Osteoblast (primary cell): ENCODE measurements around the gene NOD1. TPM values are rescaled to one million over a fixed set of nuclear protein-coding genes. Genes with fewer than 3 reads are reported as not detected.

Experiments
- DNase-seq: peaks from one replicate; pipeline ENCODE4 v3.0.0; 2011; ENCODE audit warnings: low spot score, mixed read lengths; ENCODE audit not compliant: insufficient read length; ENCODE audit errors: missing footprints
- H2AFZ ChIP-seq: 2 replicates; pipeline ENCODE4 v1.6.0; 2011; ENCODE audit warnings: mild to moderate bottlenecking, low read length
- H3K27ac ChIP-seq: 2 replicates; pipeline ENCODE4 v1.5.1; 2011; ENCODE audit warnings: mild to moderate bottlenecking, low read depth, low read length, moderate library complexity
- H3K27me3 ChIP-seq: 2 replicates; pipeline ENCODE4 v1.6.0; 2012; ENCODE audit warnings: mild to moderate bottlenecking, control low read depth, inconsistent platforms, low read length, moderate library complexity; ENCODE audit not compliant: insufficient read depth
- H3K36me3 ChIP-seq: 2 replicates; pipeline ENCODE4 v1.5.1; 2011; ENCODE audit warnings: mild to moderate bottlenecking, low read length, control low read depth, moderate library complexity; ENCODE audit not compliant: insufficient read depth
- H3K4me1 ChIP-seq: 2 replicates; pipeline ENCODE4 v1.5.1; 2011; ENCODE audit warnings: mild to moderate bottlenecking, low read length, control low read depth, moderate library complexity; ENCODE audit not compliant: insufficient read depth
- H3K4me2 ChIP-seq: 2 replicates; pipeline ENCODE4 v1.6.0; 2011; ENCODE audit warnings: mild to moderate bottlenecking, low read length; ENCODE audit not compliant: insufficient read depth
- H3K4me3 ChIP-seq: fragments of 200-600 bp; sonication (generic); 3 replicates; pipeline ENCODE4 v1.5.1; 2012; ENCODE audit warnings: mild to moderate bottlenecking, low read length, inconsistent platforms; ENCODE audit not compliant: insufficient read depth
- H3K79me2 ChIP-seq: 2 replicates; pipeline ENCODE4 v1.6.0; 2012; ENCODE audit warnings: mild to moderate bottlenecking, low read length, control low read depth, inconsistent platforms; ENCODE audit not compliant: insufficient read depth
- H3K9me3 ChIP-seq: 2 replicates; pipeline ENCODE4 v1.5.1; 2011; ENCODE audit warnings: low read depth, low read length, control low read depth
- H4K20me1 ChIP-seq: 2 replicates; pipeline ENCODE4 v1.6.0; 2012; ENCODE audit warnings: mild to moderate bottlenecking, low read length, control low read depth; ENCODE audit not compliant: insufficient read depth
- CTCF ChIP-seq: IDR thresholded peaks from 2 replicates; pipeline ENCODE4 v1.5.1; 2011; ENCODE audit warnings: mild to moderate bottlenecking, low read depth, low read length, moderate library complexity; ENCODE audit errors: extremely low read depth
- total RNA-seq: library from RNA; depleted of rRNA; stranded (reverse); fragments of >200 nt; gene quantifications from 2 replicates; pipeline ENCODE4 v1.2.3, GENCODE V29; 2012

NOD1 gene
- total RNA-seq, 1 donor, result 7.6 TPM

- Histone ChIP-seq H3K79me2 (no peaks in the 10 kb centered on the region), H3K4me1 (no peaks in the 10 kb centered on the region), H3K27ac (no peak overlapping the region), H4K20me1 (no peaks in the 10 kb centered on the region), H3K27me3 (no peaks in the 10 kb centered on the region), H3K4me3 (no peak overlapping the region), H3K4me2 (no peak overlapping the region), H3K36me3 (peaks cover 43% of the 10 kb centered on the region), H3K9me3 (no peaks in the 10 kb centered on the region), H2AFZ (no peak overlapping the region)
- no peak for TF ChIP-seq CTCF
- DNase-seq, result no peak
These were observed 28.2 kb downstream of the NOD1 start for GRCh38 chr7:30450240-30450982.

GRCh38 chr7:30448461-30449189 lies 30.0 kb downstream of the NOD1 start:
- no peak for TF ChIP-seq CTCF
- H3K27ac ChIP-seq, result no peak overlapping the region
- no peaks in the 10 kb centered on the region for H3K9me3 ChIP-seq
- no peak overlapping the region for H2AFZ ChIP-seq
- H3K4me2 ChIP-seq, result no peak overlapping the region
- no peak for DNase-seq
- H3K79me2 ChIP-seq, result no peaks in the 10 kb centered on the region
- no peaks in the 10 kb centered on the region for H3K4me1 ChIP-seq
- H3K36me3 ChIP-seq, result peaks cover 31% of the 10 kb centered on the region
- no peaks in the 10 kb centered on the region for H3K27me3 ChIP-seq
- no peaks in the 10 kb centered on the region for H4K20me1 ChIP-seq
- H3K4me3 ChIP-seq, result no peak overlapping the region

GRCh38 chr7:30447466-30447865 lies 31.1 kb downstream of the NOD1 start:
- DNase-seq, result no peak
- no peak for TF ChIP-seq CTCF
- peaks cover 30% of the 10 kb centered on the region for H3K36me3 ChIP-seq

GRCh38 chr7:30446266-30446665 lies 32.3 kb downstream of the NOD1 start:
- Histone ChIP-seq H3K4me2 (no peak overlapping the region), H3K4me1 (no peaks in the 10 kb centered on the region), H3K27ac (no peak overlapping the region), H3K9me3 (no peaks in the 10 kb centered on the region), H4K20me1 (no peaks in the 10 kb centered on the region), H3K79me2 (no peaks in the 10 kb centered on the region), H3K27me3 (no peaks in the 10 kb centered on the region), H3K36me3 (peaks cover 20% of the 10 kb centered on the region), H3K4me3 (no peak overlapping the region), H2AFZ (no peak overlapping the region)
- no peak for TF ChIP-seq CTCF
- no peak for DNase-seq

More at GRCh38 chr7:30447466-30447865, 31.1 kb downstream of the NOD1 start:
- H3K27ac ChIP-seq, result no peak overlapping the region
- H2AFZ ChIP-seq, result no peak overlapping the region
- no peaks in the 10 kb centered on the region for H3K27me3 ChIP-seq
- no peaks in the 10 kb centered on the region for H3K4me1 ChIP-seq
- no peaks in the 10 kb centered on the region for H4K20me1 ChIP-seq
- no peaks in the 10 kb centered on the region for H3K79me2 ChIP-seq
- H3K9me3 ChIP-seq, result no peaks in the 10 kb centered on the region
- H3K4me2 ChIP-seq, result no peak overlapping the region
- H3K4me3 ChIP-seq, result no peak overlapping the region
